Measurements from ENCODE around the gene CEP83. TPM values are rescaled to one million over a fixed set of nuclear protein-coding genes. Genes with fewer than 3 reads are reported as not detected.

CEP83 gene
- polyA plus RNA-seq, 1 donor (not counting 4 experiments of a cell fraction or from before 2014, with no cell fraction given): 9.5 TPM

- Histone ChIP-seq H3K79me2 (ENCODE audit: control insufficient read depth, insufficient read depth, low read length) (no peaks in the 10 kb centered on the region), H3K4me3 (ENCODE audit: control insufficient read depth in 2 of 3, extremely low read depth in 1 of 3, insufficient read depth in 2 of 3, low read depth in 1 of 3, low read length in 3 of 3) (no peak overlapping the region), H4K20me1 (ENCODE audit: control insufficient read depth, extremely low read depth, insufficient read depth, low read length) (no peaks in the 10 kb centered on the region), H3K27me3 (ENCODE audit: control insufficient read depth, extremely low read depth, insufficient read depth, low read length) (peaks cover 4% of the 10 kb centered on the region), H2AFZ (ENCODE audit: control insufficient read depth, low read length) (no peak overlapping the region), H3K4me2 (ENCODE audit: control insufficient read depth, extremely low read depth, insufficient read depth, low read depth, low read length) (no peak overlapping the region), H3K36me3 (ENCODE audit: control insufficient read depth in 2 of 2, extremely low read depth in 1 of 2, insufficient read depth in 2 of 2, low read length in 2 of 2) (no peaks in the 10 kb centered on the region), H3K9me1 (ENCODE audit: control insufficient read depth, extremely low read depth, insufficient read depth, low read length) (no peaks in the 10 kb centered on the region), H3K9me3 (ENCODE audit: control insufficient read depth, low read depth, low read length) (no peaks in the 10 kb centered on the region), H3K9ac (ENCODE audit: control insufficient read depth, extremely low read depth, insufficient read depth, low read length) (no peak overlapping the region), H3K4me1 (ENCODE audit: control insufficient read depth, extremely low read depth, insufficient read depth, low read length) (no peaks in the 10 kb centered on the region), H3K27ac (ENCODE audit: control insufficient read depth, insufficient read depth, low read length) (no peak overlapping the region)
- DNase-seq (ENCODE audit: low read depth, low spot score): no peak
- dilution Hi-C loops (cut with MboI; ENCODE audit: extremely low pct_ligation_motif_present, low sequenced_read_pairs): no loop called here
- TF ChIP-seq, protein P1, sequence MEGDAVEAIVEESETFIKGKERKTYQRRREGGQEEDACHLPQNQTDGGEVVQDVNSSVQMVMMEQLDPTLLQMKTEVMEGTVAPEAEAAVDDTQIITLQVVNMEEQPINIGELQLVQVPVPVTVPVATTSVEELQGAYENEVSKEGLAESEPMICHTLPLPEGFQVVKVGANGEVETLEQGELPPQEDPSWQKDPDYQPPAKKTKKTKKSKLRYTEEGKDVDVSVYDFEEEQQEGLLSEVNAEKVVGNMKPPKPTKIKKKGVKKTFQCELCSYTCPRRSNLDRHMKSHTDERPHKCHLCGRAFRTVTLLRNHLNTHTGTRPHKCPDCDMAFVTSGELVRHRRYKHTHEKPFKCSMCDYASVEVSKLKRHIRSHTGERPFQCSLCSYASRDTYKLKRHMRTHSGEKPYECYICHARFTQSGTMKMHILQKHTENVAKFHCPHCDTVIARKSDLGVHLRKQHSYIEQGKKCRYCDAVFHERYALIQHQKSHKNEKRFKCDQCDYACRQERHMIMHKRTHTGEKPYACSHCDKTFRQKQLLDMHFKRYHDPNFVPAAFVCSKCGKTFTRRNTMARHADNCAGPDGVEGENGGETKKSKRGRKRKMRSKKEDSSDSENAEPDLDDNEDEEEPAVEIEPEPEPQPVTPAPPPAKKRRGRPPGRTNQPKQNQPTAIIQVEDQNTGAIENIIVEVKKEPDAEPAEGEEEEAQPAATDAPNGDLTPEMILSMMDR (optimal IDR thresholded peaks at IDR 0.05 in 1 of 3, IDR thresholded peaks at IDR 0.05 in 1 of 3, conservative IDR thresholded peaks at IDR 0.05 in 1 of 3; ENCODE audit: extremely low read depth in 1 of 3, insufficient read depth in 2 of 3, low read length in 3 of 3): no peak
- peak; percentile 17 for FAIRE-seq
Measured at GRCh38 chr12:94284046-94284445, 175.6 kb downstream of the CEP83 start.

DNA sequence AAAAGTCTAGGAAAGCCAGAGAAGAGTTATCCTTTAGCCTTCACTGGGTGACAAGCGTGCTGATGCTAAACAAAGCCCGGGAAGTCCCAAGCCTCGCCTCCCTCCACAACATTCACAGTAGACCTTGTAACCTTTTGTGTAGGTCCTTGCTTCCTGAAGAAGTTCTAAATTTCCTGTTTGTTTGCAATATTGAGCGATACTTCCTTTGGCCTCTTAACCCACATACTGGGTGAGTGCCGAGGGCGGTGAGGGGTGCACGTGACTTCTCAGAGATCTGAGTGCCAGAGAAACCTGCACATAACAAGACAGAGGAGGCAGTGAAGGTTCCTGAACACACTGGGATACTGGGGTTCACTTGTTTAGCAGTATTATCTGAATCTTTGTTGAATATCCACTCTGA is 177.0 kb downstream of the CEP83 start:
- Histone ChIP-seq H2AFZ (ENCODE audit: control insufficient read depth, low read length) (no peak overlapping the region), H3K4me2 (ENCODE audit: control insufficient read depth, extremely low read depth, insufficient read depth, low read depth, low read length) (no peak overlapping the region), H3K4me3 (ENCODE audit: control insufficient read depth in 2 of 3, extremely low read depth in 1 of 3, insufficient read depth in 2 of 3, low read depth in 1 of 3, low read length in 3 of 3) (no peak overlapping the region), H3K27me3 (ENCODE audit: control insufficient read depth, extremely low read depth, insufficient read depth, low read length) (peaks cover 4% of the 10 kb centered on the region), H3K9me1 (ENCODE audit: control insufficient read depth, extremely low read depth, insufficient read depth, low read length) (no peaks in the 10 kb centered on the region), H3K9ac (ENCODE audit: control insufficient read depth, extremely low read depth, insufficient read depth, low read length) (no peak overlapping the region), H3K36me3 (ENCODE audit: control insufficient read depth in 2 of 2, extremely low read depth in 1 of 2, insufficient read depth in 2 of 2, low read length in 2 of 2) (no peaks in the 10 kb centered on the region), H3K9me3 (ENCODE audit: control insufficient read depth, low read depth, low read length) (no peaks in the 10 kb centered on the region), H4K20me1 (ENCODE audit: control insufficient read depth, extremely low read depth, insufficient read depth, low read length) (no peaks in the 10 kb centered on the region), H3K79me2 (ENCODE audit: control insufficient read depth, insufficient read depth, low read length) (no peaks in the 10 kb centered on the region), H3K27ac (ENCODE audit: control insufficient read depth, insufficient read depth, low read length) (no peak overlapping the region), H3K4me1 (ENCODE audit: control insufficient read depth, extremely low read depth, insufficient read depth, low read length) (no peaks in the 10 kb centered on the region)
- DNase-seq (ENCODE audit: low read depth, low spot score): no peak
- FAIRE-seq: no peak
- dilution Hi-C loops (cut with MboI; ENCODE audit: extremely low pct_ligation_motif_present, low sequenced_read_pairs): no loop called here
- TF ChIP-seq, protein P1 (optimal IDR thresholded peaks at IDR 0.05 in 1 of 3, IDR thresholded peaks at IDR 0.05 in 1 of 3, conservative IDR thresholded peaks at IDR 0.05 in 1 of 3; ENCODE audit: extremely low read depth in 1 of 3, insufficient read depth in 2 of 3, low read length in 3 of 3): no peak
- no peak for TF ChIP-seq EZH2 (IDR thresholded peaks at IDR 0.05; ENCODE audit: low read length)
